ENCODE results near the gene C3orf20. TPM values are rescaled to one million over a fixed set of nuclear protein-coding genes. Genes with fewer than 3 reads are reported as not detected.

Gene C3orf20
- total and polyA plus RNA-seq, 9 of the 15 experiments (the other 6 are each of a cell fraction or from before 2014, with no cell fraction given): 0.04 TPM; not detected in 8

DNA sequence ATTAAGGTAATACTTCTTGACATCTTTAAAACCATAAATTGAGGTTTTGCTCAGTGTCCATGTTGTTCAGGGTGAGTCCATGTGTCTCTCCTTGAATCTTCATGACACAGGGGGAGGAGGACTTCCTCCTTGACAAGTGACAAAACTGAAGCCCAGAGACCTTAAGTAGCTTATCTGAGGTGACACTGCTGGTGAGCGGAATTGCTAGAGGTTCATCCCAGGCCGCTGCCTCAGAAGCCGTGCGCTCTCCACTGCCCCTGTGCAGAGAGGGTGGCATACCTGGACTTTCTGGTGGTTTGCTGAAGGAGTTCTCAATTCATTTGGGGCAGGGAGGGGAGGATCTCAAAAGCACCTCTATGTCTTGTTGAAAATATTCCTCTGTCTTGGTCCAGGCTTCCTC is 46.5 kb upstream of the C3orf20 start:
- Histone ChIP-seq H3K27ac (ENCODE audit: extremely low read depth, low read depth, low read length) (no peak overlapping the region), H2AFZ (ENCODE audit: low read depth, low read length) (no peak overlapping the region), H4K20me1 (replicated peaks; ENCODE audit: control insufficient read depth, insufficient read depth, low read length) (no peaks in the 10 kb centered on the region), H3K4me3 (no peak overlapping the region), H3K27me3 (ENCODE audit: control insufficient read depth in 2 of 2, insufficient read depth in 2 of 2, low read length in 2 of 2) (peaks cover 23 to 39% of the 10 kb centered on the region in 2 experiments; a peak in 4 of 5 replicates), H3K79me2 (ENCODE audit: control insufficient read depth, insufficient read depth, low read length) (no peaks in the 10 kb centered on the region), H3K9ac (ENCODE audit: insufficient read depth in 1 of 2, low read depth in 2 of 2, low read length in 2 of 2) (no peak overlapping the region), H3K4me1 (replicated peaks in 1 of 2; ENCODE audit: control insufficient read depth in 2 of 2, insufficient read depth in 2 of 2, low read length in 2 of 2) (peaks cover 3 to 4% of the 10 kb centered on the region in 2 experiments; a peak in 2 of 5 replicates), H3K9me1 (ENCODE audit: control insufficient read depth, insufficient read depth, low read length) (no peaks in the 10 kb centered on the region), H3K4me2 (ENCODE audit: insufficient read depth, low read length) (no peak overlapping the region), H3K9me3 (replicated peaks; ENCODE audit: control insufficient read depth, insufficient read depth, low read depth, low read length) (no peaks in the 10 kb centered on the region), H3K36me3 (ENCODE audit: control insufficient read depth, insufficient read depth, low read length) (no peaks in the 10 kb centered on the region)
- ATAC-seq (peak; percentile 42; the same call in 2 of the 3 replicates), FAIRE-seq (peak; percentile 68), DNase-seq (ENCODE audit: extremely low read depth in 1 of 4, low spot score in 3 of 4) (peak in 1 of 4 experiments; percentile 21)
- 2% methylated on average over 4 of the region's 4 CpGs for WGBS (ENCODE audit: insufficient coverage, low coverage, missing lambda C conversion rate)
- intact Hi-C loops (cut with micrococcal nuclease) (no loop called here), in situ Hi-C loops (cut with MboI) (no loop called here)
- CTCF ChIA-PET (ENCODE audit: low intra/inter-chr PET ratio): no interaction called here
- TF ChIP-seq CBFA2T3 (IDR thresholded peaks at IDR 0.05) (peak; percentile 11; the same call in 1 of the 2 replicates), ZNF778 (CRISPR knock-in tag; IDR thresholded peaks at IDR 0.05) (no peak), CBX3 (IDR thresholded peaks at IDR 0.05; ENCODE audit: borderline replicate concordance in 1 of 2, low read length in 2 of 2) (peak in 1 of 2 experiments; percentile 29; a peak in 1 of 3 replicates), MEIS2 (IDR thresholded peaks at IDR 0.05; ENCODE audit: partially characterized antibody) (peak; percentile 4)
- BruUV-seq (replicated peaks): no TSS peak
- POLR2A ChIA-PET: interaction anchor here (0.7 kb wide), 1 partner anchor 28 kb away, joined by 4 read pairs; no protein-coding TSS in a partner anchor

DNA sequence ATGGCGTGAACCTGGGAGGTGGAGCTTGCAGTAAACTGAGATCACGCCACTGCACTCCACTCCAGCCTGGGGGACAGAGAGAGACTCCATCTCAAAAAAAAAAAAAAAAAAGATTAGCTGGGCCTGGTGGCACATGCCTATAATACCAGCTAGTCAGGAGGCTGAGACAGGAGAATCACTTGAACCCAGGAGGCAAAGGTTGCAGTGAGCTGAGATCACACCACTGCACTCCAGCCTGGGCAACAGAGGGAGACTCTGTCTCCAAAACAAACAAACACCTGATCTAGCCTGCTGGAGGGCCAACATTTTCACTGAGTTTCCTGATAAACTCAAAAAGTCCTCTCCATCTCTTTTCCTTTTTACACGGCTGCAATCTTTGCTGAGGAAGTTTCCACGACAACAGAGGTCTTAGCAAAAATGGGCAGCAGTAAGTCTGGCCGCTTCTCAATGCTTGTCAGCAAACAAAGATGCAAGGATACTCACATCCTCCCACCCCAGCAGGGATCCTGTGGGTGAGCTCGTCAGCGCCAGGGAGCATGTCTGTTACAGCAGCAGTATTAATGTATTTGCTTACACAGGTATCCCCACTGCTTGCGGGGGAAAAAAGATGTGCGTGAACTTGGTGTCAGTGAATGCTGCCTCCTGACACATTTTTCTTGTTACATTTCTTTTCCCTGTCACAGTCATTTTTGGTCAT is 44.4 kb upstream of the C3orf20 start:
- ATAC-seq (no peak), FAIRE-seq (no peak), DNase-seq (ENCODE audit: extremely low read depth in 1 of 4, low spot score in 3 of 4) (no peak)
- Histone ChIP-seq H3K27me3 (ENCODE audit: control insufficient read depth in 2 of 2, insufficient read depth in 2 of 2, low read length in 2 of 2) (peaks cover 16 to 47% of the 10 kb centered on the region in 2 experiments; a peak in 4 of 5 replicates), H3K9me1 (ENCODE audit: control insufficient read depth, insufficient read depth, low read length) (no peaks in the 10 kb centered on the region), H3K9me3 (replicated peaks; ENCODE audit: control insufficient read depth, insufficient read depth, low read depth, low read length) (no peaks in the 10 kb centered on the region), H3K79me2 (ENCODE audit: control insufficient read depth, insufficient read depth, low read length) (no peaks in the 10 kb centered on the region), H3K4me1 (replicated peaks in 1 of 2; ENCODE audit: control insufficient read depth in 2 of 2, insufficient read depth in 2 of 2, low read length in 2 of 2) (peaks cover 3 to 4% of the 10 kb centered on the region in 2 experiments; a peak in 2 of 5 replicates), H2AFZ (ENCODE audit: low read depth, low read length) (no peak overlapping the region), H3K4me3 (no peak overlapping the region), H3K4me2 (ENCODE audit: insufficient read depth, low read length) (no peak overlapping the region), H3K36me3 (ENCODE audit: control insufficient read depth, insufficient read depth, low read length) (no peaks in the 10 kb centered on the region), H3K27ac (ENCODE audit: extremely low read depth, low read depth, low read length) (no peak overlapping the region), H3K9ac (ENCODE audit: insufficient read depth in 1 of 2, low read depth in 2 of 2, low read length in 2 of 2) (no peak overlapping the region), H4K20me1 (replicated peaks; ENCODE audit: control insufficient read depth, insufficient read depth, low read length) (no peaks in the 10 kb centered on the region)
- 6% methylated on average over 9 of the region's 9 CpGs for WGBS (ENCODE audit: insufficient coverage, low coverage, missing lambda C conversion rate)
- CTCF ChIA-PET (ENCODE audit: low intra/inter-chr PET ratio): interaction anchor here (0.7 kb wide), 1 partner anchor 78 kb away, joined by 4 read pairs; no protein-coding TSS in a partner anchor
- no peak for TF ChIP-seq HNRNPH1 (optimal IDR thresholded peaks at IDR 0.05; ENCODE audit: low read depth, low read length)
- TF ChIP-seq MYBL2 (IDR thresholded peaks at IDR 0.05; ENCODE audit: low read depth): no peak
- TF ChIP-seq MYBL2 (CRISPR knock-in tag; IDR thresholded peaks at IDR 0.05; ENCODE audit: borderline replicate concordance): no peak
- TF ChIP-seq CBX8 (IDR thresholded peaks at IDR 0.05; ENCODE audit: borderline replicate concordance, extremely low read depth, low read depth, low read length, poor library complexity, severe bottlenecking): no peak
- BruUV-seq (replicated peaks): no TSS peak
- intact Hi-C loops (cut with micrococcal nuclease): no loop called here
- POLR2A ChIA-PET: interaction anchor here (1.0 kb wide), 1 partner anchor 383 kb away, joined by 3 read pairs; no protein-coding TSS in a partner anchor
- in situ Hi-C loops (cut with MboI): no loop called here
